Ovary (tissue), 1 donor: ENCODE data around the gene TBCK.

Source experiments
- EP300 ChIP-seq: sonication (generic); formaldehyde crosslinking; IDR thresholded peaks from one replicate; pipeline ENCODE4 v1.6.1; 2017; ENCODE audit warnings: antibody characterized with exemption
- POLR2A ChIP-seq: fragments of 450-650 bp; IDR thresholded peaks from one replicate; pipeline ENCODE4 v1.6.1; 2017; ENCODE audit warnings: antibody characterized with exemption, mild to moderate bottlenecking, moderate library complexity

GRCh38 chr4:106036848-106037247, 279.2 kb downstream of the TBCK start:
- TF ChIP-seq EP300 = no peak
- no peak for TF ChIP-seq POLR2A
